ENCODE measurements around the gene SCARF1. TPM values are rescaled to one million over a fixed set of nuclear protein-coding genes. Genes with fewer than 3 reads are reported as not detected.

The SCARF1 gene
- total and polyA plus RNA-seq, 4 experiments from 2014 or later: 0.21 to 1.6 (median 1.6) TPM; not detected in 1

DNA sequence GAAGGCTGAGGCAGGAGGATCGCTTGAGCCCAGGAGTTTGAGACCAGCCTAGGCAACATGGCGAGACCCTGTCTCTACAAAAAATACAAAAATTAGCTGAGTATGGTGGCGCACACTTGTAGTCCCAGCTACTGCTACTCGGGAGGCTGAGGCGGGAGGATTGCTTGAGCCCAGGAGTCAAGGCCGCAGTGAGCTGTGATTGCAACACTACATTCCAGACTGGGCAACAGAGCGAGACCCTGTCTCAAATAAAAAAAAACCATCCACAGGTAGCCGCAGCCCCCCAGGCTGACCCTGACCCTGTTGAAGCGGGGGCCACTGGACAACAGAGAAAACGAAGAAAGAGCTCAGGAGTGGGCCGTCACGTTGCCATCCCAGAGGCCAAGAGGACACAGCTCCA is 20.9 kb downstream of the SCARF1 start:
- no peak overlapping the region for H3K4me3 ChIP-seq (ENCODE audit: low read length in 2 of 2)
- intact Hi-C loops (cut with micrococcal nuclease): loop anchor here (5.0 kb wide), 1 partner anchor 167 kb away; the partner anchor contains the start of gene CRK
- H3K9me3 ChIP-seq (ENCODE audit: control insufficient read depth in 1 of 2, low read length in 2 of 2): no peaks in the 10 kb centered on the region
- H3K36me3 Mint-ChIP-seq: peaks cover 0 to 6% of the 10 kb centered on the region in 2 donors
- no peak overlapping the region for H3K4me3 Mint-ChIP-seq
- H3K4me1 Mint-ChIP-seq: peaks cover 0 to 21% (median 6%) of the 10 kb centered on the region in 4 donors
- H3K4me1 ChIP-seq (ENCODE audit: insufficient read depth, low read length): peaks cover 17% of the 10 kb centered on the region
- H3K9me3 Mint-ChIP-seq: no peaks in the 10 kb centered on the region
- no peak overlapping the region for H3K27ac Mint-ChIP-seq
- H3K27me3 ChIP-seq (ENCODE audit: insufficient read depth, low read length): peaks cover 8% of the 10 kb centered on the region
- no peak for DNase-seq
- ChIA-PET POLR2A (ENCODE audit: partially characterized antibody) (no interaction called here), CTCF (ENCODE audit: partially characterized antibody) (interaction anchor here (1.5 kb wide), 1 partner anchor 24 kb away, joined by 6 read pairs; the partner anchor contains the start of gene RILP)
- no peaks in the 10 kb centered on the region for H3K36me3 ChIP-seq (ENCODE audit: insufficient read depth, low read length)
- no peak overlapping the region for H3K27ac ChIP-seq (ENCODE audit: low read depth, low read length)
- peaks cover 0 to 1% of the 10 kb centered on the region in 2 donors for H3K27me3 Mint-ChIP-seq

GRCh38 chr17:1623057-1623630 is 22.4 kb downstream of the SCARF1 start:
- no peaks in the 10 kb centered on the region for H3K36me3 Mint-ChIP-seq
- H3K4me1 Mint-ChIP-seq: peaks cover 0 to 13% (median 6%) of the 10 kb centered on the region in 4 donors
- H3K27me3 ChIP-seq (ENCODE audit: insufficient read depth, low read length): peaks cover 8% of the 10 kb centered on the region
- ChIA-PET CTCF (ENCODE audit: partially characterized antibody) (no interaction called here), POLR2A (ENCODE audit: partially characterized antibody) (no interaction called here)
- DNase-seq: no peak
- H3K27ac Mint-ChIP-seq: peak overlapping the region in 1 of 7 donors; percentile 17
- H3K27ac ChIP-seq (ENCODE audit: low read depth, low read length): no peak overlapping the region
- no peak overlapping the region for H3K4me3 Mint-ChIP-seq
- no peaks in the 10 kb centered on the region for H3K9me3 ChIP-seq (ENCODE audit: control insufficient read depth in 1 of 2, low read length in 2 of 2)
- H3K36me3 ChIP-seq (ENCODE audit: insufficient read depth, low read length): no peaks in the 10 kb centered on the region
- intact Hi-C loops (cut with micrococcal nuclease): no loop called here
- no peaks in the 10 kb centered on the region for H3K9me3 Mint-ChIP-seq
- no peak overlapping the region for H3K4me3 ChIP-seq (ENCODE audit: low read length in 2 of 2)
- H3K27me3 Mint-ChIP-seq: peaks cover 0 to 1% of the 10 kb centered on the region in 2 donors
- H3K4me1 ChIP-seq (ENCODE audit: insufficient read depth, low read length): peaks cover 12% of the 10 kb centered on the region

GRCh38 chr17:1621273-1621954 is 24.1 kb downstream of the SCARF1 start:
- no peaks in the 10 kb centered on the region for H3K36me3 ChIP-seq (ENCODE audit: insufficient read depth, low read length)
- ChIA-PET CTCF (ENCODE audit: partially characterized antibody) (no interaction called here), POLR2A (ENCODE audit: partially characterized antibody) (no interaction called here)
- Mint-ChIP-seq H3K9me3 (no peaks in the 10 kb centered on the region), H3K27ac (no peak overlapping the region), H3K36me3 (no peaks in the 10 kb centered on the region), H3K4me3 (no peak overlapping the region), H3K4me1 (peaks cover 0 to 1% (median 0%) of the 10 kb centered on the region in 4 donors), H3K27me3 (peaks cover 0 to 1% of the 10 kb centered on the region in 2 donors)
- no peaks in the 10 kb centered on the region for H3K4me1 ChIP-seq (ENCODE audit: insufficient read depth, low read length)
- H3K27me3 ChIP-seq (ENCODE audit: insufficient read depth, low read length): peaks cover 4% of the 10 kb centered on the region
- intact Hi-C loops (cut with micrococcal nuclease): no loop called here
- H3K9me3 ChIP-seq (ENCODE audit: control insufficient read depth in 1 of 2, low read length in 2 of 2): no peaks in the 10 kb centered on the region
- H3K4me3 ChIP-seq (ENCODE audit: low read length in 2 of 2): no peak overlapping the region
- no peak for DNase-seq
- H3K27ac ChIP-seq (ENCODE audit: low read depth, low read length): no peak overlapping the region

DNA sequence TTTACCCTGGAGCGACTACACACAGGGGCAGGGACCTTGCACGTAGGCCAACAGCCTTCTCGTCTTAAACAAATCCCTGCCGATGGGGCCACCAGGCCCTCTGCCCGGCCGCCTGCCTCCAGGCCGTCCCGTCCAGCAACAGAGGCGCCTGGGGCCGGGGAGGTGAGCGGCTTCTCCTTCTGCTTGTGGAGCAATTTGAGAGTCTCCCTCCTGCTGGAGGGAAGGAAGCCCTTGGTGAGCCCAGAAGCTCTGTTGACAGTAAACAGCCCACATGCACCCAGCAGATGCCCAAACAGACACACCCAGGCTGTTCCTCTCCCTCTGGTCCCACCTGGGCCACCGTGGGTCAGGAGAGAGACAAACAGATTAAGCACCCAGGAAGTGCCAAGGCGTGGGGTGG is 25.0 kb downstream of the SCARF1 start:
- POLR2A ChIA-PET (ENCODE audit: partially characterized antibody): no interaction called here
- Mint-ChIP-seq H3K4me3 (no peak overlapping the region), H3K27me3 (no peaks in the 10 kb centered on the region), H3K36me3 (no peaks in the 10 kb centered on the region), H3K4me1 (no peaks in the 10 kb centered on the region), H3K27ac (no peak overlapping the region), H3K9me3 (no peaks in the 10 kb centered on the region)
- Histone ChIP-seq H3K4me1 (ENCODE audit: insufficient read depth, low read length) (no peaks in the 10 kb centered on the region), H3K27me3 (ENCODE audit: insufficient read depth, low read length) (no peaks in the 10 kb centered on the region), H3K36me3 (ENCODE audit: insufficient read depth, low read length) (no peaks in the 10 kb centered on the region), H3K9me3 (ENCODE audit: control insufficient read depth in 1 of 2, low read length in 2 of 2) (no peaks in the 10 kb centered on the region), H3K4me3 (ENCODE audit: low read length in 2 of 2) (no peak overlapping the region), H3K27ac (ENCODE audit: low read depth, low read length) (no peak overlapping the region)
- intact Hi-C loops (cut with micrococcal nuclease): no loop called here
- no peak for DNase-seq
- CTCF ChIA-PET (ENCODE audit: partially characterized antibody): no interaction called here

- intact Hi-C loops (cut with micrococcal nuclease): no loop called here
- Histone ChIP-seq H3K9me3 (ENCODE audit: control insufficient read depth in 1 of 2, low read length in 2 of 2) (no peaks in the 10 kb centered on the region), H3K36me3 (ENCODE audit: insufficient read depth, low read length) (no peaks in the 10 kb centered on the region), H3K4me3 (ENCODE audit: low read length in 2 of 2) (no peak overlapping the region), H3K27ac (ENCODE audit: low read depth, low read length) (no peak overlapping the region), H3K27me3 (ENCODE audit: insufficient read depth, low read length) (no peaks in the 10 kb centered on the region), H3K4me1 (ENCODE audit: insufficient read depth, low read length) (no peaks in the 10 kb centered on the region)
- H3K9me3 Mint-ChIP-seq: no peaks in the 10 kb centered on the region
- H3K27me3 Mint-ChIP-seq: no peaks in the 10 kb centered on the region
- no peak for DNase-seq
- H3K27ac Mint-ChIP-seq: no peak overlapping the region
- no peaks in the 10 kb centered on the region for H3K36me3 Mint-ChIP-seq
- H3K4me1 Mint-ChIP-seq: no peaks in the 10 kb centered on the region
- peak overlapping the region in 1 of 8 donors; percentile 11 for H3K4me3 Mint-ChIP-seq
- ChIA-PET CTCF (ENCODE audit: partially characterized antibody) (interaction anchor here (1.5 kb wide), 1 partner anchor 12 kb away, joined by 5 read pairs; no protein-coding TSS in a partner anchor), POLR2A (ENCODE audit: partially characterized antibody) (no interaction called here)
These were observed 27.8 kb downstream of the SCARF1 start for GRCh38 chr17:1617620-1618174.

DNA sequence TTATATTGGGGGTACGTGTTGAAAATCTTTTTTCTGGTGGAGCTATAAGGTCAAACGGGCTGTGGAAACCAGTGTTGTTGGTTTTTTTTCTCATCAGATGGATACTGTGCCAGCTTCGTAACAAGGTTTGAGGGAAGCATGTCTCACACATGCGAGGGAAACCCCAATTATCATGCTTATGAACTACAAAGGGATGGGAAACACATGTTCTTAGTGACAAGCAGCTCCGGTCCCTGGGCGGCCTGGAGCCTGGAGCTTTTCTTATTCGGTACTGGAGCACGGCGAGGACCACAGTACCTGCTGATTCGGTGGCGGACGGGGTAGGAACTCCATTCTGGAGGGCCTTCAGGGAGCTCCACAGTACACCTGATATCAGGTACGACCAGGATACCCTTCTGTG is 29.4 kb downstream of the SCARF1 start:
- ChIA-PET POLR2A (ENCODE audit: partially characterized antibody) (no interaction called here), CTCF (ENCODE audit: partially characterized antibody) (no interaction called here)
- H3K4me3 ChIP-seq (ENCODE audit: low read length in 2 of 2): no peak overlapping the region
- DNase-seq: no peak
- H3K4me1 ChIP-seq (ENCODE audit: insufficient read depth, low read length): no peaks in the 10 kb centered on the region
- H3K27ac ChIP-seq (ENCODE audit: low read depth, low read length): no peak overlapping the region
- H3K36me3 Mint-ChIP-seq: no peaks in the 10 kb centered on the region
- H3K9me3 ChIP-seq (ENCODE audit: control insufficient read depth in 1 of 2, low read length in 2 of 2): no peaks in the 10 kb centered on the region
- H3K27me3 ChIP-seq (ENCODE audit: insufficient read depth, low read length): no peaks in the 10 kb centered on the region
- H3K4me1 Mint-ChIP-seq: no peaks in the 10 kb centered on the region
- H3K9me3 Mint-ChIP-seq: no peaks in the 10 kb centered on the region
- intact Hi-C loops (cut with micrococcal nuclease): no loop called here
- no peaks in the 10 kb centered on the region for H3K36me3 ChIP-seq (ENCODE audit: insufficient read depth, low read length)
- H3K27me3 Mint-ChIP-seq: no peaks in the 10 kb centered on the region
- H3K27ac Mint-ChIP-seq: no peak overlapping the region
- H3K4me3 Mint-ChIP-seq: no peak overlapping the region

DNA sequence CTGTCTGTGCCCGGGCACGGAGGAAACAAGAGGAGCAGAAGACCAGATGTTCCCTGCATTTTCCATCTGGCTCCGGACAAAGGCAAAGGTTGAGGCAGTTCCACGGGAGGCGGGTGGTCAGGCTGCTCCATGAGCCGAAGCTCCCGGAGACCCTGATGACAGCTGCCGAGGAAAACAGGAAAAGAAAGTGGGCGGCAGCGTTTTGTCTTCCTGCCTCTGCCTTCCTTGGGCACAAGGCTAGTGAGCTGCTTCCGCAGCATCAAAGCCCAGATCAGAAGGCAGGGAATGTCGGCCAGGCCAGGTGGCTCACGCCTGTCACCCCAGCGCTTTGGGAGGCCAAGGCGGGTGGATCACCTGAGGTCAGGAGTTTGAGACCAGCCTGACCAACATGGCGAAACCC is 33.1 kb downstream of the SCARF1 start:
- Mint-ChIP-seq H3K4me3 (no peak overlapping the region), H3K27ac (peak overlapping the region in 1 of 7 donors; percentile 24), H3K9me3 (no peaks in the 10 kb centered on the region), H3K36me3 (no peaks in the 10 kb centered on the region), H3K4me1 (peaks cover 0 to under 1% (median under 1%) of the 10 kb centered on the region in 4 donors), H3K27me3 (no peaks in the 10 kb centered on the region)
- Histone ChIP-seq H3K4me1 (ENCODE audit: insufficient read depth, low read length) (no peaks in the 10 kb centered on the region), H3K9me3 (ENCODE audit: control insufficient read depth in 1 of 2, low read length in 2 of 2) (no peaks in the 10 kb centered on the region), H3K27me3 (ENCODE audit: insufficient read depth, low read length) (no peaks in the 10 kb centered on the region), H3K27ac (ENCODE audit: low read depth, low read length) (no peak overlapping the region), H3K36me3 (ENCODE audit: insufficient read depth, low read length) (no peaks in the 10 kb centered on the region), H3K4me3 (ENCODE audit: low read length in 2 of 2) (no peak overlapping the region)
- no peak for DNase-seq
- POLR2A ChIA-PET (ENCODE audit: partially characterized antibody): no interaction called here
- CTCF ChIA-PET (ENCODE audit: partially characterized antibody): interaction anchor here (0.6 kb wide), 1 partner anchor 40 kb away, joined by 3 read pairs; no protein-coding TSS in a partner anchor
- intact Hi-C loops (cut with micrococcal nuclease): no loop called here
